HG03280 (cell line): ENCODE results near the gene CD79B.

Experiments
- ATAC-seq: cut with Tn5 transposase; IDR thresholded peaks from one replicate; pipeline ENCODE4 v1.9.1; 2021; ENCODE audit warnings: mild to moderate bottlenecking, moderate library complexity; ENCODE audit not compliant: unreplicated experiment

CD79B gene

DNA sequence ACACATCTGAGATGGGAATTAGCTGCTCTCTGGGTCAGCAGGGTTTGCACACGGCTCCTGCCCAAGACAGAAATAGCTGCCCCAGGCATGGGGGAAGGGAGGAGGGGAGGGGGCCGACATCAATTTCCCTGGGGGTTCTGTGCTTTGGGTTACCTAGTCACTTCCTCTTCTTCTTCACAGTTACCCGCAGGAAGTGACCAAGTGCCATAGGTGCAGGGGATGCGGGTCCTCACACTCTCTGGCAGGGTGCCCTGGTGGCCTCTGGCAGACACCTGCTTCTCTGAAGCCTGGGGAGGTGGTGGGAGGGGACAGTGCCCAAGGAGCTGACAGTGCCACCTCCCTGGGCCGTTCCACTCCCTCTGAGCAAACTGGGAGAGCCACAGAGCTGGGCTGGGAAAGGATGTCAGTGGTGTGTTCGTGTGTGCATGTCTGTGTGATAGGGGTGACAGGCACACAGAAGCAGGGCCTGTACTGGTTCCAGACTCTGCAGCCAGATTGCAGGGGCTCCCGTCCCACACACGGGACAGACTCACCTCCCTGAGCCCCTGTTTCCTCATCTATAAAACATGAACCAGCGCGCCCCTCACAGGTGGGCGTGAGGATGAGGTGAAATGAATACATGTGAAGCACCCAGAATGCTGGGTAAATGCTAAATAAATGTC, 22.4 kb upstream of the CD79B start:
- no peak for ATAC-seq

DNA sequence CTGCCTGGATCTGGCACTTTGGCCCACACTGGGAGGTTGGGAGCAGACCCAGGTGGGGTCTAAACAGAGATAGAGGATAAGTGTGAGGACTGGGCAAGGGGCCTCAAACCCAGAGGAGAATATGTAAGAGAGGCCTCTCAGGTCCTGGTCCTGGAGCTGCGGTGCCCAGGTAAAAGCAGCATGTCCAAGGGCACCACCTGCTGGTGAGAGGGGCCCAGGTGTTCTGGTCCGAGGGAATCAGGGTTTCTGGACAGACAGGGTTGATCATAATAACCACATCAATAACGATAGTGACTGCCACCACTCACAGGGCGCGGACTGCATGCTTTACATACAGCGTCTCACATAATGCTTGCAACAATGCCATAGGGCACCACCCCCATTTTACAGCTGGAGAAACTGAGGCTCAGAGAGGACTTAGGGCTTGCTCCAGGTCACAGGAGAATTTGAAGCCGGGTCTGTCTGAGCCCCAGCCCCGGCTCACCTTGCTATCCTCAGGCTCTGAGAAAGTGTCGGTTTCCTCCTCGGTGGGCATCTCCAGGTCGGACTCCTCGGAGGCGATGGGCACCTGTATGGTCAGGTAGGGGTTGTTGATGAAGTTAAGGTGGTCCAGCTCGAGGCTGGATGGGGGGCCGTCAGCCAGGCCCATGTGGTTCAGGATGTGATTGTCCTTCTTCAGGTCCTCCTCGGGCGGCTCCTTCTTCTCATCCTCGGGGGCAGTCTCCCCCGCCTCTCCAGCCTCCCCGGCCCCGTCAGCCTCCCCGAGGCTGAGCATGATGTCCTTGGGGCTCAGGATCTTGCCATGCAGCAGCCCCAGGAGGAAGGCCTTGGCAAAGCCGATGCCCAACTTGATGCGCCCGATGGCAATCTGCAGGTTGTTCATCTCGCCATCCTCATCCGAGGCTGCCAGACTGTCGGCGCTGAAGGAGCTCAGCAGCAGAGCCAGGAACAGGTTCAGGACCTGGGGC, 19.1 kb upstream of the CD79B start:
- no peak for ATAC-seq

GRCh38 chr17:63949576-63950250, 17.6 kb upstream of the CD79B start:
- ATAC-seq: no peak

DNA sequence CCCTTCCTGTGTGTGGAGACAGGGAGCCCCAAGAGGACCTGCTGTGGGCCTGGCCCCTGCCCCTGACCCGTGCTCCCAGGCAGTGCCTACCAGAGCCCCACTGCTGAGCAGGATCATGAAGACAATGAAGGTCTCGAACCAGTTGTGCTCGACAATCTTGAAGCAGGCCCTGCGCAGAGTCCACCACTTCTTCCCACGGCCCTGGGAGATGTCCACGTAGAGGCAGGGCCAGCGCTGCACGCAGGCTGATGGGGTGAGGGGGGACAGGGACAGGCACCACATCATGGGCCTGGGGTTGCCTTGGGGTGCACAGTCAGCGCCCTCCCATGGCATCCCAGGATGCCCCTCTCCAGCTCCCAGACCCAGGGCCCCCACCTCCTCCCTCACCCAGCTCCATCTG, 16.4 kb upstream of the CD79B start:
- ATAC-seq: no peak

DNA sequence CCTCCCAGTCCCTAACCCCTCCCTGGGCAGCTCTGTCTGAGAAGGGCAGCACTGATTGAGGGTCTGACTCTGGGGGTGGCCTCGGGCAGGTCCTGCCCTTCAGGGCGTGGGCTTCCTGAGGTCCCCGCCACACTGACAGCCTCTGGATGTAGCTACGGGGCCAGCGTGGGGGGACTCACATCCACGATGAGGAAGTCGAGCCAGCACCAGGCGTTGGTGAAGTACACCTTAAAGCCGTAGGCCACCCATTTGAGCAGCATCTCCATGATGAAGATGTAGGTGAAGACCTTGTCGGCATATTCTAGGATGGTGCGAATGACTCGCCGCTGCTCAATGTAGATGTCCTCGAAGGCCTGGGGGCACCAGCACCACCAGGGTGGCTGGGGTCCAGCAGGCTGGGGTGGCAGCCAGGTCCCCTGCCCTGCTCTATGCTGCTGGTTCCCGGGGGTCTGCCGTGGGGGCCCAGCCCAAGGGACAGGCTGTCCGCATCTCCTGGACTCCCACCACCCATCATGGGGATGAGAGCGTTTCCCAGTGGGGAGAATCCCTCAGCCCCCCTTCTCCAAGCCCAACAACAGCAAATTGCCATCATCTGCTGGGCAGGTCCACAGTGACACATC, 15.7 kb upstream of the CD79B start:
- no peak for ATAC-seq

GRCh38 chr17:63946440-63947363, 14.6 kb upstream of the CD79B start:
- ATAC-seq: no peak

GRCh38 chr17:63945784-63946439, 13.8 kb upstream of the CD79B start:
- no peak for ATAC-seq

DNA sequence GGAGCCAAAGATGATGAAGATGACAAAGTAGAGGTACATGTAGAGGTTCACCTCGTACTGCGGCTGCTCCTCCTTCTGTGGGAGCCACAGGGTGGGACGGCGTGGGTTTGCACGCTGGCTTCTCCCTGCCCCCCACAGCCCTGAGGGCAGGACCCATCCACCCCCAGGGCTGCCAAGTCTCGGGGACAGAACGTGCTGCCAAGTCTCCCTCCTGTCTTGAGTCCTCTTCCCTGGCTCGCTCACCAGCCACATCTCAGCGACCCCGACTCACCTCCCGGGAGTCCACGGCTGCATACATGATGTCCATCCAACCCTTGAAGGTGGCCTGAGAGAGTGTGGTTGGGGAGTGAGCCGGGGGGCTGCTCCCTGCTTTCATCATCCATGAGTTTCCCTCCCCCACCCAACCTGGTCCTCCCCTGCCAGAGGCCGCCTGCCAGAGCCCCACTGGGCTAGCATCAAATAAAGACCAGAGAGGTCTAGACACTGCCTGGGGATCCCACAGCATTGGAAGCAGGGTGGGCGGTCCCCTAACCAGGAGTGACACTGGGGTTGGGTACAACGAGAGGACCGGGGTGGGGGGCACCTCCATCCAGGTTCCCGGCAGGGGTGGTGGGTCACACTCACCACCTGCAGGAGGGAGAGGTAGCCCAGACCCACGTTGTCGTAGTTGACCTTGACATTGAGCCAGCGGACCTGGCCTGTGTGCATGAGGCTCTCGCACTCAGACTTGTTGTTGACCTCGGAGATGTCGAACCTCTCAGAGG, 12.8 kb upstream of the CD79B start:
- no peak for ATAC-seq

DNA sequence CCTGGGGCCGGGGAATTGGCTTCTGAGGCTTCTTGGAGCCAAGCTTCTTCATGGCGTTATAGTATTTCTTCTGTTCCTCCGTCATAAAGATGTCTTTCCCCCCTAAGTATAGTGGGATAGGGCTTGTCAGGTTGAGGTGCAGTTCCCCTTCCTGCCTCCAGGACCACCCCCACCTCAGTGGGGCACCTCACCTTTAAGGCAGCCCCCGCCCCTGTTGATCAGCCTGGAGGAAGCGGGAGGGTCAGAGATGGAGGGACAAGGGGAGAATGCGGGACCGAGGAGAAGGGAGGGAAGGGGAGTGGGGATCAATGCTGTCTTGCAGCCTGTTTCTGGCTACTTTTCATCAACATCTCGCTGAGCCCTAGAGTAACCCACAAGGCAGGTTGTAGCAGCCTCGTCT, 11.6 kb upstream of the CD79B start:
- no peak for ATAC-seq

DNA sequence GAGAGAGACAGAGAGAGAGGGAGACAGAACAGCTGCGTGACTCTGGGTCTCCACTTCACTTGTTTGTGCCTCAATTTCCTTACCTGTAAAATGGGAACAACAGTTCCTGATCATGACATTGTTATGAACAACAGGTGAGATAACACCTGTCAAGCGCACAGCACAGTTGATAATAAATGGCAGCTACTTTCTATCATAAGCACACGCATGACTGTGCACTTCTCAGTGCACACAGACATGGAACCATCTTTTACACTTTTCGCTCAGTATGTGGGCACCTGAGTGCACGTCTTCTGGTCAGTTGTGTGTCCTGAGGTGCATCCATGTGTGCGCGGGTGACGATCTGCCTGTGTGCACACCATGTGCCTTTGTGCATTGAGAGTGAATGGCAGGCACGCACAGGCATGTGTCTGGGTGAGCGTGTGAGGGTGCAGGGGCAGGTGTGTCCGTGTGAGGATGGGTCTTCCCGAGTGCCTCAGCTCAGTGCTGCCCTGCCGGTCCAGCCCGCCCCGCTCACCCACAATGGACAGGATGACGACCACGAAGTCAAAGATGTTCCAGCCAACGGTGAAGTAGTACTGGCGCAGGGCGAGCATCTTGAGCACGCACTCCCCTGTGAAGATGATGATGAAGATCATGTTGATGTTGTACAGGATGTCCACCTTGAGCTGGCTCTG, 10.3 kb upstream of the CD79B start:
- no peak for ATAC-seq

GRCh38 chr17:63941751-63942150, 9.6 kb upstream of the CD79B start:
- no peak for ATAC-seq

DNA sequence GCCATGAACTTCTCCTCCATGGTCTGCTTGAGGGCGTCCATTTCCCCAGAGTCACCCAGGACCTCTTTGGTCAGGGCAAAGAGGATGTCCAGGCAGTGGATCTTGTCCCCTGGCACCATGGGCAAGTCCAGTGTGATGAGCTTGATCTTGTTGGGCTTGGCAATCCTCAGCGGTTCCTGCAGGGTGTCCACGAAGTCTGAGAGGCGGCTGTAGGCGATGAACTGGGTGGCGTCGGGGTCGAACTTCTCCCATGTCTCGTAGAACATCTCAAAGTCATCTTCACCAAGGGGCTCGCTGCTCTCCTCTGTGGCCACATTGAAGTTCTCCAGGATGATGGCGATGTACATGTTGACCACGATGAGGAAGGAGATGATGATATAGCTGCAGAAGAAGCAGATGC, 9.0 kb upstream of the CD79B start:
- ATAC-seq: no peak

- no peak for ATAC-seq
Measured at GRCh38 chr17:63940584-63940983, 8.5 kb upstream of the CD79B start.

GRCh38 chr17:63939884-63940283, 7.8 kb upstream of the CD79B start:
- no peak for ATAC-seq

DNA sequence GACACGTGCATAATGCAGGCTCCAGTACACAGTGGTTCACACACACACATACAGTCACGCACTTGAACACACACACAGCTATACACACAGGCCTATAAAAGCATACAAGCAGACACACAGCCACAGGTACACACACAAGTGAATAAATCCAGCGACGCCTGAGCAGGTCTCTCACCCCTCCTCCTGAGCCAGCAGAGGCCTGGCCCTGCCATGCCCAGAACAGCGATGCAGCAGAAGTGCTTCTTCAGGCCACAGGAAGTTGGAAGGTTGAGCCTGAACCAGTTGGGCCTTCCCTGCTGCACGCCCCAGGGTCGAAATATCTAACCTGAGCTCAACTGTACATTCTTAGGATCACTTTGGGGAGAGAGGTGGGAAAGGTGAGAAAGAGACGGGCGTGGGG, 7.3 kb upstream of the CD79B start:
- ATAC-seq: no peak

- no peak for ATAC-seq
Measured at GRCh38 chr17:63937920-63938319, 5.8 kb upstream of the CD79B start.

- ATAC-seq: no peak
Measured at GRCh38 chr17:63937319-63937718, 5.2 kb upstream of the CD79B start.
